ENCODE data around the gene PDYN. TPM values are rescaled to one million over a fixed set of nuclear protein-coding genes. Genes with fewer than 3 reads are reported as not detected.

PDYN gene
- total RNA-seq, 4 donors from 2014 or later, result not detected

GRCh38 chr20:1961374-1961773 is 32.5 kb downstream of the PDYN start:
- no peak for TF ChIP-seq CTCF (IDR thresholded peaks at IDR 0.05)
- TF ChIP-seq EP300 (IDR thresholded peaks at IDR 0.05), result no peak
- TF ChIP-seq POLR2A (IDR thresholded peaks at IDR 0.05; ENCODE audit: low read depth), result no peak
- TF ChIP-seq POLR2AphosphoS5 (IDR thresholded peaks at IDR 0.05), result no peak
- 82% methylated on average over 4 of the region's 5 CpGs for WGBS

GRCh38 chr20:1959156-1959555 is 34.7 kb downstream of the PDYN start:
- H3K4me1 ChIP-seq, result no peaks in the 10 kb centered on the region
- WGBS, result 65% methylated on average over 2 of the region's 2 CpGs
- no peak overlapping the region for H3K27ac ChIP-seq (replicated peaks in 1 of 4)
- intact Hi-C loops (cut with DNase I), result no loop called here
- peaks cover 0 to 44% (median 3%) of the 10 kb centered on the region in 4 donors for H3K27me3 ChIP-seq
- H3K4me3 ChIP-seq, result no peak overlapping the region
- TF ChIP-seq POLR2AphosphoS5 (IDR thresholded peaks at IDR 0.05), result no peak
- no peak for TF ChIP-seq EP300 (IDR thresholded peaks at IDR 0.05)
- TF ChIP-seq CTCF (IDR thresholded peaks at IDR 0.05), result no peak
- TF ChIP-seq POLR2A (IDR thresholded peaks at IDR 0.05; ENCODE audit: low read depth), result no peak
- H3K36me3 ChIP-seq, result no peaks in the 10 kb centered on the region
- no peak for DNase-seq (ENCODE audit: extremely low spot score)
- no peaks in the 10 kb centered on the region for H3K9me3 ChIP-seq

More at GRCh38 chr20:1961374-1961773, 32.5 kb downstream of the PDYN start:
- no peak for DNase-seq (ENCODE audit: extremely low spot score)
- Histone ChIP-seq H3K27me3 (peaks cover 0 to 54% (median 3%) of the 10 kb centered on the region in 4 donors), H3K4me3 (no peak overlapping the region), H3K4me1 (peaks cover 8 to 13% (median 11%) of the 10 kb centered on the region in 4 donors), H3K36me3 (no peaks in the 10 kb centered on the region), H3K9me3 (no peaks in the 10 kb centered on the region), H3K27ac (replicated peaks in 1 of 4) (no peak overlapping the region)
- intact Hi-C loops (cut with DNase I), result loop anchor here (5.0 to 10.0 kb wide), 2 partner anchors 64 to 187 kb away; partner anchors contain the start of gene SIRPA

GRCh38 chr20:1958426-1958825 is 35.4 kb downstream of the PDYN start:
- Histone ChIP-seq H3K27me3 (peaks cover 0 to 38% (median 3%) of the 10 kb centered on the region in 4 donors), H3K27ac (replicated peaks in 1 of 4) (no peak overlapping the region), H3K4me1 (no peaks in the 10 kb centered on the region), H3K4me3 (no peak overlapping the region), H3K36me3 (no peaks in the 10 kb centered on the region), H3K9me3 (no peaks in the 10 kb centered on the region)
- 79% methylated on average over 2 of the region's 2 CpGs for WGBS
- intact Hi-C loops (cut with DNase I), result no loop called here
- no peak for DNase-seq (ENCODE audit: extremely low spot score)
- no peak for TF ChIP-seq POLR2AphosphoS5 (IDR thresholded peaks at IDR 0.05)
- no peak for TF ChIP-seq EP300 (IDR thresholded peaks at IDR 0.05)
- no peak for TF ChIP-seq POLR2A (IDR thresholded peaks at IDR 0.05; ENCODE audit: low read depth)
- TF ChIP-seq CTCF (IDR thresholded peaks at IDR 0.05), result no peak

GRCh38 chr20:1955217-1955616 is 38.6 kb downstream of the PDYN start:
- no peak overlapping the region for H3K4me3 ChIP-seq
- no peaks in the 10 kb centered on the region for H3K9me3 ChIP-seq
- WGBS, result 67% methylated on average over 8 of the region's 8 CpGs
- intact Hi-C loops (cut with DNase I), result no loop called here
- DNase-seq (ENCODE audit: extremely low spot score), result no peak
- no peak overlapping the region for H3K27ac ChIP-seq (replicated peaks in 1 of 4)
- TF ChIP-seq POLR2A (IDR thresholded peaks at IDR 0.05; ENCODE audit: low read depth), result no peak
- TF ChIP-seq CTCF (IDR thresholded peaks at IDR 0.05), result no peak
- no peak for TF ChIP-seq EP300 (IDR thresholded peaks at IDR 0.05)
- no peak for TF ChIP-seq POLR2AphosphoS5 (IDR thresholded peaks at IDR 0.05)
- H3K36me3 ChIP-seq, result no peaks in the 10 kb centered on the region
- H3K27me3 ChIP-seq, result peaks cover 0 to 17% (median 0%) of the 10 kb centered on the region in 4 donors
- no peaks in the 10 kb centered on the region for H3K4me1 ChIP-seq

- DNase-seq (ENCODE audit: extremely low spot score), result no peak
- intact Hi-C loops (cut with DNase I), result no loop called here
- WGBS, result 88% methylated on average over 5 of the region's 5 CpGs
- no peaks in the 10 kb centered on the region for H3K4me1 ChIP-seq
- H3K27me3 ChIP-seq, result peaks cover 0 to 17% (median 0%) of the 10 kb centered on the region in 4 donors
- H3K36me3 ChIP-seq, result no peaks in the 10 kb centered on the region
- H3K27ac ChIP-seq (replicated peaks in 1 of 4), result no peak overlapping the region
- H3K9me3 ChIP-seq, result no peaks in the 10 kb centered on the region
- H3K4me3 ChIP-seq, result no peak overlapping the region
- TF ChIP-seq EP300 (IDR thresholded peaks at IDR 0.05) (no peak), POLR2AphosphoS5 (IDR thresholded peaks at IDR 0.05) (no peak), CTCF (IDR thresholded peaks at IDR 0.05) (no peak), POLR2A (IDR thresholded peaks at IDR 0.05; ENCODE audit: low read depth) (no peak)
Observed at GRCh38 chr20:1953621-1954020, 40.2 kb downstream of the PDYN start.

Data from esophagus muscularis mucosa (tissue), 4 donors.